IPS DF 19.7 (cell line): Measurements from ENCODE around the gene DAPK2.

Source experiments
- DNase-seq: peaks from one replicate; pipeline ENCODE4 v3.0.0-alpha.2; 2013; ENCODE audit warnings: low read depth, low spot score

DAPK2 gene

GRCh38 chr15:63943829-63944680 is 102.2 kb downstream of the DAPK2 start:
- no peak for DNase-seq

- DNase-seq: no peak
Measured at GRCh38 chr15:63942486-63943365, 103.6 kb downstream of the DAPK2 start.

- no peak for DNase-seq
Measured at GRCh38 chr15:63941698-63942465, 104.4 kb downstream of the DAPK2 start.

- DNase-seq: no peak
Measured at GRCh38 chr15:63940966-63941620, 105.2 kb downstream of the DAPK2 start.

- no peak for DNase-seq
Measured at GRCh38 chr15:63939531-63940130, 106.7 kb downstream of the DAPK2 start.

GRCh38 chr15:63938486-63939061 is 107.7 kb downstream of the DAPK2 start:
- no peak for DNase-seq

- no peak for DNase-seq
Measured at GRCh38 chr15:63933522-63933921, 112.8 kb downstream of the DAPK2 start.

- DNase-seq: no peak
Measured at GRCh38 chr15:63931556-63931955, 114.7 kb downstream of the DAPK2 start.

GRCh38 chr15:63930034-63930433 is 116.3 kb downstream of the DAPK2 start:
- DNase-seq: no peak

- no peak for DNase-seq
Measured at GRCh38 chr15:63928185-63928842, 118.0 kb downstream of the DAPK2 start.

GRCh38 chr15:63923993-63924950 is 122.0 kb downstream of the DAPK2 start:
- no peak for DNase-seq

- no peak for DNase-seq
Measured at GRCh38 chr15:63922916-63923315, 123.4 kb downstream of the DAPK2 start.

GRCh38 chr15:63922261-63922904 is 123.9 kb downstream of the DAPK2 start:
- DNase-seq: no peak

GRCh38 chr15:63920504-63921175 is 125.6 kb downstream of the DAPK2 start:
- DNase-seq: no peak

- DNase-seq: no peak
Measured at GRCh38 chr15:63918901-63919348, 127.4 kb downstream of the DAPK2 start.

GRCh38 chr15:63918317-63918672 is 128.0 kb downstream of the DAPK2 start:
- no peak for DNase-seq

- DNase-seq: no peak
Measured at GRCh38 chr15:63917588-63918316, 128.5 kb downstream of the DAPK2 start.
